Renal cortex interstitium (tissue), 15 donors: ENCODE results near the gene TTC32. TPM values are rescaled to one million over a fixed set of nuclear protein-coding genes. Genes with fewer than 3 reads are reported as not detected.
"Not testable (repeated sequence)": the region's sequence is repeated elsewhere in the genome, so short reads cannot be mapped to it uniquely, and the experiment has no call there.

Experiments
- DNase-seq, 11 donors: peaks; one replicate each; pipeline ENCODE4 v3.0.0-alpha.2; 2013; ENCODE audit warnings: low read depth in 9 of 11, low spot score in 4 of 11; ENCODE audit errors: extremely low read depth in 1 of 11
- long read RNA-seq, 16 experiments: transcript quantifications; one replicate each; lab custom pipeline, GENCODE V29; 2026
- polyA plus RNA-seq, 3 donors: library from polyadenylated mRNA; unstranded; fragments of 120-200 nt; gene quantifications; one replicate each; pipeline ENCODE4 v1.2.1, GENCODE V29; 2013; ENCODE audit not compliant: insufficient read length in 3 of 3

Gene TTC32
- polyA plus RNA-seq: 10 to 100 TPM; 29.6 to 46.6 (median 38.8) TPM
- long read RNA-seq, donor 1, partial matches to known transcripts: 16 of 19 reads
- long read RNA-seq, donor 1, other reads (novel, unspliced or antisense): 0 of 19 reads
- long read RNA-seq, donor 2, partial matches to known transcripts: 7 of 11 reads
- long read RNA-seq, donor 2, other reads (novel, unspliced or antisense): 0 of 11 reads
- long read RNA-seq, donor 3, transcript TTC32-204 (2 exons, 710 nt): major isoform, 5 of 56 reads
- long read RNA-seq, donor 3, partial matches to known transcripts: 32 of 56 reads
- long read RNA-seq, donor 3, other reads (novel, unspliced or antisense): 15 of 56 reads
- long read RNA-seq, donor 4, transcript TTC32-204 (2 exons, 710 nt): major isoform, 7 of 18 reads
- long read RNA-seq, donor 4, partial matches to known transcripts: 0 of 18 reads
- long read RNA-seq, donor 4, other reads (novel, unspliced or antisense): 9 of 18 reads
- long read RNA-seq, donor 5: 0 reads
- long read RNA-seq, donor 6, transcript TTC32-204 (2 exons, 710 nt): major isoform, 9 of 13 reads
- long read RNA-seq, donor 6, partial matches to known transcripts: 0 of 13 reads
- long read RNA-seq, donor 6, other reads (novel, unspliced or antisense): 0 of 13 reads
- long read RNA-seq, donor 7, partial matches to known transcripts: 21 of 25 reads
- long read RNA-seq, donor 7, other reads (novel, unspliced or antisense): 0 of 25 reads
- long read RNA-seq, donor 8, transcript TTC32-204 (2 exons, 710 nt): major isoform, 8 of 10 reads
- long read RNA-seq, donor 8, partial matches to known transcripts: 0 of 10 reads
- long read RNA-seq, donor 8, other reads (novel, unspliced or antisense): 0 of 10 reads
- long read RNA-seq, donor 9, transcript TTC32-204 (2 exons, 710 nt): major isoform, 5 of 8 reads
- long read RNA-seq, donor 9, partial matches to known transcripts: 0 of 8 reads
- long read RNA-seq, donor 9, other reads (novel, unspliced or antisense): 0 of 8 reads
- long read RNA-seq, donor 10, transcript TTC32-204 (2 exons, 710 nt): major isoform, 12 of 48 reads
- long read RNA-seq, donor 10, transcript TTC32-201 (3 exons, 822 nt): minor isoform, 5 of 48 reads
- long read RNA-seq, donor 10, partial matches to known transcripts: 0 of 48 reads
- long read RNA-seq, donor 10, other reads (novel, unspliced or antisense): 31 of 48 reads
- long read RNA-seq, donor 11, partial matches to known transcripts: 0 of 15 reads
- long read RNA-seq, donor 11, other reads (novel, unspliced or antisense): 12 of 15 reads
- long read RNA-seq, donor 12, partial matches to known transcripts: 12 of 15 reads
- long read RNA-seq, donor 12, other reads (novel, unspliced or antisense): 0 of 15 reads
- long read RNA-seq, donor 13, transcript TTC32-204 (2 exons, 710 nt): major isoform, 9 of 25 reads
- long read RNA-seq, donor 13, partial matches to known transcripts: 0 of 25 reads
- long read RNA-seq, donor 13, other reads (novel, unspliced or antisense): 13 of 25 reads
- long read RNA-seq, donor 14, partial matches to known transcripts: 0 of 5 reads
- long read RNA-seq, donor 14, other reads (novel, unspliced or antisense): 0 of 5 reads
- long read RNA-seq, donor 15, transcript TTC32-204 (2 exons, 710 nt): major isoform, 6 of 14 reads
- long read RNA-seq, donor 15, partial matches to known transcripts: 7 of 14 reads
- long read RNA-seq, donor 15, other reads (novel, unspliced or antisense): 0 of 14 reads
- long read RNA-seq, donor 16, transcript TTC32-204 (2 exons, 710 nt): major isoform, 24 of 199 reads
- long read RNA-seq, donor 16, transcript TTC32-201 (3 exons, 822 nt): minor isoform, 11 of 199 reads
- long read RNA-seq, donor 16, partial matches to known transcripts: 109 of 199 reads
- long read RNA-seq, donor 16, other reads (novel, unspliced or antisense): 55 of 199 reads

DNA sequence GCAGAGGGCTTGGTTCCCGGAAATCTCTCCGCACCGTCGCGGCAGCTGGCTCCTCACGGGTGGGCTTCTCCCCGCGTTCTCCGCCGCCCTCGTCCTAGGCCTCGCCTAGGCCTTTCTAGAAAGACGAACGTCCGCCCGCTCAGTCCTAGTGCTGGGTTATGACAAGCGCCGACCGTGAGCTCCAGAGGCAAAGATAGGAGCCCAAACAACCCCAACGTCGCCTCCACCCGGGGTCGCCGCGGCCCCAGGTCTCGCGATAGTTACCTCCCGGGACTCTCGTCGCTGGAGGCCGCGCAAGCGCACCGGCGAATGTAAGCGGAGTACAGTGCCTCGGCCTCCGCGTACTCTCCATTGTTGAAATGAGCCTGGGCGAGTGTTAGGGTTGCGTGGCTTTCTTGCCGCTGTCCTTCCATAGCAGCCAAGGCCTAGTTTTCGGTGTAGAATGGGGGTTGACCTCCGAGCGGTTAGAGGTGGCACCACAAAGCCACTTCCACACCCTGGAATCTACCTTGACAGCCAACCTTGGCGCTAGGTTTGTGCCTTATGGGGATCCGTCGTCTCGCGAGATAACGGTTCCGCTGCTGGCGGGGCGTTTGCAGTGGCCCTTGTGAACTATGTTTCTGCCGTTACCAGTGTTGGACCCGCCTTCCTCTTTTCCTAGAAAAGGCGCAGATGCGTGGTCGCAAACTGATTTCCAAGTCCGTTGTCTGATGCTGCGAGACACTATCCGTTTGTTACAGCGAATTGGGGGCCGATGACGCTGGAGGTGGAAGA is at the start of gene TTC32:
Gene TTC32 (minus strand): TSS at position 542 of the 774 bp plus-strand sequence. CDS start 129 bp downstream, at position 413.
- peak; percentile 88 to 98 (median 93) for DNase-seq

DNA sequence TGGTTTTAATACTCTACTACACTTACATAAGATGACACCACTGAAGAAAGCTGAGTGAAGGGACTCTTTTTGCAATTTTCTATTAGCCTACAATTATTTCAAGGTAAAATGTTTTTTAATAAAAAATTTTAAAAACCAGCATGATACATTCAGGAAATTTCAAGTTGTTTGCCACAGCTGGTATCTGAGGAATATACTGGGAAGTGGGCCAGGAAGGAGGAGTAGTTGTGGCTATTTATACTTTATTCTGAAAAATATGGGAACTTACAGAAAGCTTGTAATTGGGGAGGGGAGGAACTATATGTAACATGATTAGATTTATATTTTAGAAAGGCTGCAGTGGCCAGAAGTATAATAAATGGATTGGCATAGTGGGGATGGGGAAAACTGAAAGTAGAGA is 47.3 kb upstream of the TTC32 start:
- DNase-seq: no peak

DNA sequence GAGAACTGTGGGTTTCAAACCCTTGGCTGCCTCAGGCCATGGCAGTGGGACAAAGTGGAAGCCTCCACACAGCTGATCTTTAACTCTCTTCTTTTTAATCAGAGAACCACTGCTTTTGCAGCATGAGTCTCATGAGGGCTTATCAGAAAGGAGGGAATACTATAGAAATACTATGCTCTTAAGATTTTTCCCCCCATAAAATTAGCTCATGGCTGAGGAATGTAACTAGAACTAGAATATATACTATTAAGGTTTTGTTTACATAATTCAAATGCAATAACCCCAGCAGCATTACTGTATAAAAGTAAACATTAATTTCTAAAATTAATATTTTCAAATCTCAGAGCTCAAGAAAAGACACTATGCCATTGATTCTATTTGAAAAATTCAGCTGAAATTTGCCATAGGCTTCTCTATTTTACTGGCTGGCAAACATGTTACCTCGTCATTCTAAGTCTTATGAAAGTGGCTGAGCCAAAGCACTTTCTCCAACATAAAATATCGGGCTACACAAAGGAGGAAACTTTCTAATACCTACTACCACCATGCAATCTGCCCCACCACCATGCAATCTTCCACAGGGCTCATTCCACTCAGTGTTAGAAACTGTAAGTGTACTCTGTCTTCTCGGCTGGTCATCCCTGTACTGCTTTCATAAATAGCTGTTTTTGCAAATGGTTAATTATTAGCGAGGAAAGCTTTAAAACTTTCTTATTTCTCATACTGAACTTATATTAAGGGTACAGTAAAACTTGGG is 45.6 kb upstream of the TTC32 start:
- DNase-seq: no peak

DNA sequence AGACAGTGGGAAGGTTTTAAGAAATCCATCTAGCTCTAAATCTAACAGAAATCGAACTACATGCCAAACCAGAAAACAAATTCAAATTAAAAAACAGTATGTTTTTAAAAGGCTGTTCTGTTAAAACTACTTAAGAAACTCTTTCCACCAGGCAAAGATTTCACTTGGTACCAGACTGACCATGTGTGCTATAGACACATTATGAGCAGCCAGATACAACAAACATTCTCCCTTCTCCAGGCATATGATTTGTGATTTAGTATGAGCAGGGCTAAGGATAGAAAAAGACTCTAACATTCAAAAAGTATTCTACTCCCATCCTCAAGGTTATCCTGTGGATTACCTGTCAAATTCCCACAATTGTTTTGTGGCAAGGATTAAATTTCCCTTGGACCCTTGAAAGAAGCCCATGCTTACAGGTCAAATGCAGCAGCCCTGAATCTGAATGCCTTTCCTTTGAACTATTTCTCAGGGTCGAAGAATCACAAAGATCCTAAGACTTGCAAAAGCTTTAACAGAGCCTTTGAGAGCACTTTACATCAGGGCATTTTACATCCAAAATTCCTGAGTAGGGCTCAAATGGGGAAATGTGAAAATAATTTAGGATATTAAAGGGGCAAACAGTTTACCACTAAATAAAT is 42.5 kb upstream of the TTC32 start:
- no peak for DNase-seq

DNA sequence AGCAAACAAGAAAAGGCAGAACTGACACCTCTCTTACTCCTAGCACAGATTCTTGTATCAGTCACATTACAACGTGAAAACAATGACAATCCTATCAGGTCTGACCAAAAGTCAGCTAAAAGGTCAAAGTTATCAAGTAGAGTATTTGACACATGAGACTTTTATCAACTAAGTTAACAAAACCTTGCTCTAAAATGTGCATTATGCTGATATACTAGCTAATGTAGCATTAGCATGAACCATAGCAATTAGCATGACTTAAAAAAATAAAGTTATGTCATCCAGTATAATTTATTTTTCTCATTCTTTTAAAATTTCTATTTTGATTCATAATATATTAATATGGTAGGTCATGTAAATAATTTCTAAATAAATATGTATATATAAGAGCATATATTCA is 41.4 kb upstream of the TTC32 start:
- DNase-seq: no peak

DNA sequence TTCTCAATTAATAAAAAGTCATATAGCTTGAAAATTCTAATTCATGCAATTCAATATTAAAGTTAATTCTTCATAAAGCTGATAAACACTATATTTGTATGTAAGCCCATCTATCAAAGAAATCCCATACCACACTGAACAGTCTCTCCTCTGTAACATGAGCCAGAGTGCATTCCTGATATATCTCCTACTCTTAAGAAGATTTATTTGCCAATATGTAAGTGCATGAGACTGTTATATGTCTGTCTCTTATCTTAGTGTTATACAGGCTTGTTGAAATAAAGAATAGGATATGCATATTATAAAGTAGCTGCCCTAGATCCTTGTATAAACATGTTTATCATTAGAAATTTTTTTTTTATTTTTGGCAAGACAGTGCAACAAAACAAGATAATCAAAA is 40.4 kb upstream of the TTC32 start:
- DNase-seq: no peak

DNA sequence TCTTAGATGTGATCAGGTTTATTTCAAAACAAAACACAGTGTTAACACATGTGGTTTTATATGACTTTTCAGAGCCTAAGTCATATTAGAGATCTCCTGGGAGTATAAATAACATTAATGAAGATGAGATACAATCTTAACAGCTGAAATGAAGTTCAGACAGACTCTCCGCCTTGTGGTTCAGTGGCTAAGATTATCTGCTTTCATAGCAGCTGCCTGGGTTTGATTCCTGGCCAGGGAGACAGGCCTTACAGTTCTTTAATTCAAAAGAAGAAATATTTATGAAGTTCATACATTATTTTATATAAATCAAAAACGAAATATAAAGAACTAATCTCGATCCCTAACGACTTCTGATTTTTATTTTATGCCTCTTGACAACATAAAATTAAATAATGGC is 35.2 kb upstream of the TTC32 start:
- peak in 3 of 11 donors; percentile 17 to 20 (median 18) for DNase-seq

DNA sequence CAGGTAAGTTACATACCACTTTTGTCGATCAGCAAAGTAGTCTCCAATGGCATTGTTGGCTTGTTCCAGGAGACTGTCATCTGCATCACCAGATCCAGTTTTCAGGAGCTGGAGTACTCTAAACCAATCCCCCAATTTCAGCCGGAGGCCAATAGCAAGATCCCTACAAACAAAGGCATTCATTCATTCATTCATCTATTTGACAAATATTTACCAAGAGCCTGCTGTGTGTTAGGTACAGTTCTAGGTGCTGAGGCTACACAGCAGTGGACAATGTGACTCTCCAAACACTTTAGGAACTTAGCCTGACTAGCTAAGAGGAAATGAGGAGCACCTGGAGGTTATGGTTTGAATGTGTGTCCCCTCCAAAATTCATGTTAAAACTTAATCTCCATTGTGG is 34.4 kb upstream of the TTC32 start:
- no peak for DNase-seq

DNA sequence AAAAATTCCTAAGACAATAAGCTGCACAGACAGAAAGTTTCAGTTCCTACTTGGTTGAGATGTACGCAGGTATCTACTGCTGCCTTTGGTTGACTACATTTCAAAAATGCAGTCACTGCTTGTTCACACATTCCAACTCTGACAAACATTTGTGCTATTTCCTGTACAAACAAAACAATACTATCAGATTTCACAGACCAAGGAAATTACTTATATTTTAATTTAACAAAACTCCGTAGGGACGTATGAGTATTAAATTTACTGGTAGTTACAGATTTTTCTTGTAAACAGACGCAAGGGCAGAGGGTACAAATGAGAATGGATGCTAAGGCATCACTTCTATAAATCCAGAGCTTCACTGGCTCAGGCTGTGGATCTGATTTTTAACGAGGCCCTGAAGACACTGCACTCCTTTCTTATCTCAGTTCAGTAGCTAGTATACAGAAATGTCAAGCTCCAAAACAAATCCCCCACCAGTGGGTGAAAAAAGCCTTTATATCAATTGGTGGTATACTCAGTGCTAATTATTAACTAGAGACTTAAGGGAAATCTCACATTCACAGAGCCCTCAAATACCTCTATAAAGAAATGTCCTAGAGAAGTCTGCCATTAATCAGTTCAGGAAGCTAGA is 31.7 kb upstream of the TTC32 start:
- peak in 5 of 11 donors; percentile 7 to 36 (median 14) for DNase-seq

DNA sequence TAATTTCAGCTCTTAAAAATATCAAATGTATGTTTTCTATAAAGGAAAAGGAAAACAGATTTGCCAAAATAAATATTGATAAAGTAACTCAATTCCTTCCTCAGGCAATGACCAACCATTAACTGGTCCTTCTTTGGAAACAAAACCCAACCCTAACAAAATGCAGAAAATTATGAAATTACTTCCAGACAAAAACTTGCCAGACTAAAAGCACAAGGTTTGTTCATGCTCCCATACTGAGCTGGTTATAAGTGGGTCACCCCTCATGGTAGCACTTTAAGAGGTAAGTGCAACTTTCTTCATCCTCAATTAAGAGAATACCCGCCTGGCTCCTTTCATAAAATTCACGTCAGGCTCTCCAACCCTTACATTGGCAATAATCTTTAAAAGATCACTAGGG is 31.1 kb upstream of the TTC32 start:
- no peak for DNase-seq

DNA sequence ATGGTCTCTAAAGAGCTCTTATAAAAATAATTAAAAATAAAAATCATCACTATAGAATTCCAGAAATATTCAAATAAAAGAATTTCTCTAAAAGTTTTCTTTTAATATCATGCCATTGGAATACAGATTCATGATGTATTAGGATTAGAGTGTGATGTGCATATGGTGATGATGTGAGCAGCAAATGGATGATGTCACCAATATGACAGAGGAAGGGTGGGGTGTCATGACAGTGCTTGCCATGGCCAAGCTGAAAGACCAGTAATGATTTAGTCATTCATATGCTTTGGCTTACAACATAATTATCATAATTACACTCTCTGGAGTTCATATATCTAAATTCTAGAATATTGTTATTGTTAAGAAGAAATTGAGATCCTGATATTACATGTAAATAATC is 27.4 kb upstream of the TTC32 start:
- no peak for DNase-seq

DNA sequence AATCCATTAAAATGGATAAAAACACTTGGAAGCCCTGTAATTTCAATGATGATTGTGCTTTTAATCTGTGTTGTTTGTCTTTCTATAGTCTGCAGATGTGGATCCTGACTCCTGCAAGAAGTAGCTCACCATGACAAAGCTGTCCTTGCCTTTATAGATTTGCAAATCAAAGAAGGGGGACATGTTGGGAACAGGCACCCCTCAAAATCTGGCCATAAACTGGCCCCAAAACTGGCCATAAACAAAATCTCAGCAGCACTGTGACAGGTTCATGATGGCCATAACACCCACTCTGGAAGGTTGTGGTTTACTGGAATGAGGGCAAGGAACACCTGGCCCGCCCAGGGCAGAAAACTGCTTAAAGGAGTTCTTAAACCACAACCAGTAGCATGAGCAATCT is 26.0 kb upstream of the TTC32 start:
- DNase-seq: not testable (repeated sequence)

DNA sequence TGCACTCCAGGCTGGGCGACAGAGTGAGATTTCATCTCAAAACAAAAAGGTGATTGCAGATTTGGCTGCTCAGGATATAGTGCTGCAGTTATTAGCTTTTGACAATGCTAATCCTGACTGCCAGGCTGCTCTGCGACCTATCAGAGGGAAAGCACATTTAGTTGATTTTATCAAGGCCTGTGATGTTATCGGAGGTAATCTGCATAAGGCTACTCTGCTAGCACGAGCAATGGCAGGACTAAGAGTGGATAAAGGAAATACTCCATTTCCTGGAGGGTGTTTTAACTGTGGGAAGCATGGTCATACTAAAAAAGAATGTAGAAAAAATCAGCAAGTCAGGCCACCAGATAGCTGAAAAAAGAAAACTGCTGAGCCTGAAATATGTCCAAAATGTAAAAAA is 22.7 kb upstream of the TTC32 start:
- not testable (repeated sequence) for DNase-seq

DNA sequence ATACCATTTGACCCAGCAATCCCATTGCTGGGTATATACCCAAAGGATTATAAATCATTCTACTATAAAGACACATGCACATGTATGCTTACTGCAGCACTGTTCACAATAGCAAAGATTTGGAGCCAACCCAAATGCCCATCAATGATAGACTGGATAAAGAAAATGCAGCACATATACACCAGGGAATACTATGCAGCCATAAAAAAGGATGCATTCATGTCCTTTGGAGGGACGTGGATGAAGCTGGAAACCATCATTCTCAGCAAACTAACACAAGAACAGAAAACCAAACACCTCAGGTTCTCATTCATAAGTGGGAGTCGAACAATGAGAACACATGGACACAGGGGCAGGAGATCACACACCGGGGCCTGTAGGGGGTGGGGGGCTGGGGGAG is 20.4 kb upstream of the TTC32 start:
- DNase-seq: not testable (repeated sequence)

DNA sequence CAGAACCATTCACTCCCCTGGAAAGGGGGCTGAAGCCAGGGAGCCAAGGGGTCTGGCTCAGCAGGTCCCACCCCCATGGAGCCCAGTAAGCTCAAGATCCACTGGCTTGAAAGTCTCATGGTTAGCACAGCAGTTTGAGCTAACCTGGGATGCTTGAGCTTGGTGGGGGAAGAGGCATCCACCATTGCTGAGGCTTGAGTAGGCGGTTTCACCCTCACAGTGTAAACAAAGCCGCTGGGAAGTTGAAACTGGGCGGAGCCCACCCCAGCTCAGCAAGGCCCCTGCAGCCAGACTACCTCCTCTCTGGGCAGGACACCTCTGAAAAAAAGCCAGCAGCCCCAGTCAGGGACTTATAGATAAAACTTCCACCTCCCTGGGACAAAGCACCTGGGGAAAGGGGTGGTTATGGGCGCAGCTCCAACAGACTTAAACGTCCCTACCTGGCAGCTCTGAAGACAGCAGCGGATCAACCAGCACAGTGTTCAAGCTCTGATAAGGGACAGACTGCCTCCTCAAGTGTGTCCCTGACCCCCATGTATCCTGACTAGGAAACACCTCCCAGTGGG is 14.7 kb upstream of the TTC32 start:
- DNase-seq: no peak
